Measurements from ENCODE around the gene ARHGAP22.

Gene ARHGAP22

DNA sequence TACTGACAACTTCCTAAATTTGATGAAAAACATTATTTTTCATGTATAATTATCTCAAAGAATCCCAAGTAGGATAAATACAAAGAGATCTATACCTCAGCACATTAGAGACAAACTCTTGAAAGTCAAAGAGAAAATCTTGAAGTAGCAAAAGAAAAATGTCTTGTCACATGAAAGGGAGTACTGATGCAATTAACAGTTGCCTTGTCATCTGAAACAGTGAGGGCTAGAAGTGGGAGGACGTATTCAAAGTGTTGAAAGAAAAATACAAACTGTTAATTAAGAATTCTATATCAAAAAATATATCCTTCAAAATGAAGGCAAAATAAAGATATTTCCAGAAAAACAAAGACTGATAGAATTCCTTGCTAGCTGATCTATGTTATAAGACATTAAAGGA, 35.5 kb upstream of the ARHGAP22 start:
- no peak for DNase-seq (ENCODE audit: low read depth in 1 of 2, low spot score in 1 of 2)
- no peak overlapping the region for H3K4me3 ChIP-seq (replicated peaks; ENCODE audit: insufficient read depth, low read length)
- H3K27me3 ChIP-seq (ENCODE audit: insufficient read depth, poor library complexity, severe bottlenecking) = no peaks in the 10 kb centered on the region
- H3K27ac ChIP-seq (replicated peaks) = no peak overlapping the region
- TF ChIP-seq, protein P1, sequence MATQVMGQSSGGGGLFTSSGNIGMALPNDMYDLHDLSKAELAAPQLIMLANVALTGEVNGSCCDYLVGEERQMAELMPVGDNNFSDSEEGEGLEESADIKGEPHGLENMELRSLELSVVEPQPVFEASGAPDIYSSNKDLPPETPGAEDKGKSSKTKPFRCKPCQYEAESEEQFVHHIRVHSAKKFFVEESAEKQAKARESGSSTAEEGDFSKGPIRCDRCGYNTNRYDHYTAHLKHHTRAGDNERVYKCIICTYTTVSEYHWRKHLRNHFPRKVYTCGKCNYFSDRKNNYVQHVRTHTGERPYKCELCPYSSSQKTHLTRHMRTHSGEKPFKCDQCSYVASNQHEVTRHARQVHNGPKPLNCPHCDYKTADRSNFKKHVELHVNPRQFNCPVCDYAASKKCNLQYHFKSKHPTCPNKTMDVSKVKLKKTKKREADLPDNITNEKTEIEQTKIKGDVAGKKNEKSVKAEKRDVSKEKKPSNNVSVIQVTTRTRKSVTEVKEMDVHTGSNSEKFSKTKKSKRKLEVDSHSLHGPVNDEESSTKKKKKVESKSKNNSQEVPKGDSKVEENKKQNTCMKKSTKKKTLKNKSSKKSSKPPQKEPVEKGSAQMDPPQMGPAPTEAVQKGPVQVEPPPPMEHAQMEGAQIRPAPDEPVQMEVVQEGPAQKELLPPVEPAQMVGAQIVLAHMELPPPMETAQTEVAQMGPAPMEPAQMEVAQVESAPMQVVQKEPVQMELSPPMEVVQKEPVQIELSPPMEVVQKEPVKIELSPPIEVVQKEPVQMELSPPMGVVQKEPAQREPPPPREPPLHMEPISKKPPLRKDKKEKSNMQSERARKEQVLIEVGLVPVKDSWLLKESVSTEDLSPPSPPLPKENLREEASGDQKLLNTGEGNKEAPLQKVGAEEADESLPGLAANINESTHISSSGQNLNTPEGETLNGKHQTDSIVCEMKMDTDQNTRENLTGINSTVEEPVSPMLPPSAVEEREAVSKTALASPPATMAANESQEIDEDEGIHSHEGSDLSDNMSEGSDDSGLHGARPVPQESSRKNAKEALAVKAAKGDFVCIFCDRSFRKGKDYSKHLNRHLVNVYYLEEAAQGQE (IDR thresholded peaks at IDR 0.05; ENCODE audit: insufficient replicate concordance, low read depth) = no peak
- TF ChIP-seq GABPA (IDR thresholded peaks at IDR 0.05; ENCODE audit: low read depth) = no peak
- no peak for TF ChIP-seq POLR2AphosphoS5 (IDR thresholded peaks at IDR 0.05; ENCODE audit: low read depth)
- TF ChIP-seq, protein P2, sequence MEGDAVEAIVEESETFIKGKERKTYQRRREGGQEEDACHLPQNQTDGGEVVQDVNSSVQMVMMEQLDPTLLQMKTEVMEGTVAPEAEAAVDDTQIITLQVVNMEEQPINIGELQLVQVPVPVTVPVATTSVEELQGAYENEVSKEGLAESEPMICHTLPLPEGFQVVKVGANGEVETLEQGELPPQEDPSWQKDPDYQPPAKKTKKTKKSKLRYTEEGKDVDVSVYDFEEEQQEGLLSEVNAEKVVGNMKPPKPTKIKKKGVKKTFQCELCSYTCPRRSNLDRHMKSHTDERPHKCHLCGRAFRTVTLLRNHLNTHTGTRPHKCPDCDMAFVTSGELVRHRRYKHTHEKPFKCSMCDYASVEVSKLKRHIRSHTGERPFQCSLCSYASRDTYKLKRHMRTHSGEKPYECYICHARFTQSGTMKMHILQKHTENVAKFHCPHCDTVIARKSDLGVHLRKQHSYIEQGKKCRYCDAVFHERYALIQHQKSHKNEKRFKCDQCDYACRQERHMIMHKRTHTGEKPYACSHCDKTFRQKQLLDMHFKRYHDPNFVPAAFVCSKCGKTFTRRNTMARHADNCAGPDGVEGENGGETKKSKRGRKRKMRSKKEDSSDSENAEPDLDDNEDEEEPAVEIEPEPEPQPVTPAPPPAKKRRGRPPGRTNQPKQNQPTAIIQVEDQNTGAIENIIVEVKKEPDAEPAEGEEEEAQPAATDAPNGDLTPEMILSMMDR (IDR thresholded peaks at IDR 0.05; ENCODE audit: insufficient read depth, low read length) = no peak
- no peak for TF ChIP-seq SPI1 (IDR thresholded peaks at IDR 0.05; ENCODE audit: borderline replicate concordance, low read depth)

DNA sequence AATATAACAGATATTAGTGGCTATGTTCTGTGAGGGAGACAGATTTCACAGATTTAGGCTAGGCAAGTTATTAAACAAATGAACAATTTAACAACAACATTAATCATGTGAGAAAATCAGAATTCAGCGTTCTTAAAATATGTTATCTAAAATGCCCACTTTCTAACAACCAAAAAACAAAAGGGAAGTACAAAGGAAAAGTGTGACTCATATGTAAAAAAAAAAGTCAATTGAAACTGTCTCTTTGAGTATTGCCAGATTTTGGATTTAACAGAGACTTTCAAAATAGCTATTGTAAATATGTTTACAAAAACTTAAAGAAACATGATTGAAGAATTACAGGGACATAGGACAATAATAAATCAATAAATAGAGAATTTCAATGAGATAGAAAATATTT, 34.8 kb upstream of the ARHGAP22 start:
- DNase-seq (ENCODE audit: low read depth in 1 of 2, low spot score in 1 of 2) = no peak
- H3K27ac ChIP-seq (replicated peaks) = no peak overlapping the region
- TF ChIP-seq GABPA (IDR thresholded peaks at IDR 0.05; ENCODE audit: low read depth) (no peak), POLR2AphosphoS5 (IDR thresholded peaks at IDR 0.05; ENCODE audit: low read depth) (no peak), SPI1 (IDR thresholded peaks at IDR 0.05; ENCODE audit: borderline replicate concordance, low read depth) (no peak)
- TF ChIP-seq, protein P1 (IDR thresholded peaks at IDR 0.05; ENCODE audit: insufficient replicate concordance, low read depth) = no peak
- TF ChIP-seq, protein P2 (IDR thresholded peaks at IDR 0.05; ENCODE audit: insufficient read depth, low read length) = no peak

DNA sequence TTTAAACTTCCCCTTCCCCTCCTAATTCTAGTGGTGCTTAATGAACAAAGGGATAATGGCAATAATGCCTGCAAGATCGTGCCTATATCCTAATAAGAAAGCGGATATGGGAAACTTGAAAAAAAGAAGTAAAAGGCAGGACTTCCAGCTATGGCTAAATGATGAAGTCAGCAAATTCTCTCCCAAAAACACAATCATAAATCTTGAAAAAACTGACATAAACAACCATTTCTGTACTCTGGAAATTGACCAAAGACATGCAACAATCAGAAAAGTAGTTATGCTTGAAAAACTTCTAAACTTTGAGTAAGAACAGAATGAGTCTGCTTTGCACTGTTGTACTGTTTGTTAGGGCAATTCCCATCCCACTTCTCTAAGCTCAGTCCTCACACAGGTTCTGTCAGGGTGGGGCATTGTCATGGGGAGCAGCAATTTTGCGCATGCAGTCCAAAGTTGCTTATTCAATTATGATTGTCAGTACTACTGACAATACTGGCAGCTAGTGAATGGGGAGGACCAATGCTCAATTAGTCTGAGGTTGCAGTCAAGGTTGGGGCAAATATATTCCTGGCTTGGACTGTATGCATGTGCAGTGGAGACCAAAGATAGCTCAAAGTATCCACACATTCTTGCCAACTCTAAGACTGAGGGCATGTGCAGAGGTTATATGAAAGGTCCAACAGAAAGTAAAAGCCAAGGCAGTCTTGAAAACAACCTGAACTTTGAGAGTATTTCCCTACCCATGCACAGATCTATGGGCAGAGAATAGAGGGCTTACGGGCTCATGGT, 34.1 kb upstream of the ARHGAP22 start:
- Histone ChIP-seq H3K27ac (replicated peaks) (no peak overlapping the region), H3K4me3 (replicated peaks; ENCODE audit: insufficient read depth, low read length) (no peak overlapping the region), H3K27me3 (ENCODE audit: insufficient read depth, poor library complexity, severe bottlenecking) (no peaks in the 10 kb centered on the region)
- no peak for TF ChIP-seq GABPA (IDR thresholded peaks at IDR 0.05; ENCODE audit: low read depth)
- TF ChIP-seq, protein P1 (IDR thresholded peaks at IDR 0.05; ENCODE audit: insufficient replicate concordance, low read depth) = no peak
- TF ChIP-seq, protein P2 (IDR thresholded peaks at IDR 0.05; ENCODE audit: insufficient read depth, low read length) = no peak
- TF ChIP-seq SPI1 (IDR thresholded peaks at IDR 0.05; ENCODE audit: borderline replicate concordance, low read depth) = no peak
- TF ChIP-seq POLR2AphosphoS5 (IDR thresholded peaks at IDR 0.05; ENCODE audit: low read depth) = no peak
- DNase-seq (ENCODE audit: low read depth in 1 of 2, low spot score in 1 of 2) = no peak

More for the DNA sequence above, 34.8 kb upstream of the ARHGAP22 start:
- Histone ChIP-seq H3K4me3 (replicated peaks; ENCODE audit: insufficient read depth, low read length) (no peak overlapping the region), H3K27me3 (ENCODE audit: insufficient read depth, poor library complexity, severe bottlenecking) (no peaks in the 10 kb centered on the region)
